NCI-H1694 treated with DMSO at 0.1 percent for 48 hours (cell line): ENCODE data around the gene PILRA.
A peak's percentile ranks its signal among the peaks of the same experiment; 100 is the strongest.
"Not testable (repeated sequence)": the region's sequence is repeated elsewhere in the genome, so short reads cannot be mapped to it uniquely, and the experiment has no call there.

Experiments
- DNase-seq: peaks from one replicate; lab custom pipeline; 2025; lab: John Stamatoyannopoulos, UW

Gene PILRA

GRCh38 chr7:100373261-100373831, at the start of gene PILRA:
Gene PILRA (plus strand): TSS chr7:100373487. CDS start chr7:100373657, 170 bp downstream.
- no peak for DNase-seq

DNA sequence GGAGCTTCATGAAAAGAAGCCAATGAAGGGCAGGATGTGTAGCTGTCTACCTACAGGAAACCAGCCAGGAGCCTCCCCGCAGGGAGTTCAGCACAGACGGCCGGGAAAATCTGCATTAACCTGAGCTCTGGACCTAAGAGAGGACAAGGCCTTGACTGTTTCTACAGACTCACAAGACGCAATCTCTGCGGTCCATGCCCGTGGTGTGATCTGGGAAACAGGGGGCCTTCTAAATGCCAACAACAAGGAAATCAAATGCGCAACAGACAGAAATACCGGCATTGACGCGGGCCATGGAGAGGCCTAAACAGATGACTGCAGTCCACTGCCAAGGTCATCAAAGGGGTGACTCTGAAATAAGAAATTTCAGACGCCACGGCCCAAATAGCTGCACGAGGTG, 49.1 kb upstream of the PILRA start:
- not testable (repeated sequence) for DNase-seq

GRCh38 chr7:100325671-100326070, 47.6 kb upstream of the PILRA start:
- DNase-seq = not testable (repeated sequence)

DNA sequence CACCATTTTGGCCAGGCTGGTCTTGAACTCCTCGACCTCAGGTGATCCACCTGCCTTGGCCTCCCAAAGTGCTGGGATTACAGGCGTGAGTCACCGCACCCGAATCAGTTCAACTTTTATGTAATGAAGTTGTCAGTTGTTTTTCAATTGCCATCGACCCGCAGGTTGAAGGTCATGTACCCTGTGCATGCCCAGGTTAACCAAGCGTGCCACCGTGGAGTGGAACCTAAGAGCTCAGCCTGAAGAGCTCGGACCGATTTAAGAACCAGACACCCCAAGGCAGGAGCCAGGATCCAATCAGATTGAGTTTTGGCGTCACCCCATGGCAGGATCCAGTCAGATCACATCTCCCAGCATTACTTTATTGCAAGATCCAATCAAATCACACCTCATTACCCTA, 46.4 kb upstream of the PILRA start:
- DNase-seq = not testable (repeated sequence)

DNA sequence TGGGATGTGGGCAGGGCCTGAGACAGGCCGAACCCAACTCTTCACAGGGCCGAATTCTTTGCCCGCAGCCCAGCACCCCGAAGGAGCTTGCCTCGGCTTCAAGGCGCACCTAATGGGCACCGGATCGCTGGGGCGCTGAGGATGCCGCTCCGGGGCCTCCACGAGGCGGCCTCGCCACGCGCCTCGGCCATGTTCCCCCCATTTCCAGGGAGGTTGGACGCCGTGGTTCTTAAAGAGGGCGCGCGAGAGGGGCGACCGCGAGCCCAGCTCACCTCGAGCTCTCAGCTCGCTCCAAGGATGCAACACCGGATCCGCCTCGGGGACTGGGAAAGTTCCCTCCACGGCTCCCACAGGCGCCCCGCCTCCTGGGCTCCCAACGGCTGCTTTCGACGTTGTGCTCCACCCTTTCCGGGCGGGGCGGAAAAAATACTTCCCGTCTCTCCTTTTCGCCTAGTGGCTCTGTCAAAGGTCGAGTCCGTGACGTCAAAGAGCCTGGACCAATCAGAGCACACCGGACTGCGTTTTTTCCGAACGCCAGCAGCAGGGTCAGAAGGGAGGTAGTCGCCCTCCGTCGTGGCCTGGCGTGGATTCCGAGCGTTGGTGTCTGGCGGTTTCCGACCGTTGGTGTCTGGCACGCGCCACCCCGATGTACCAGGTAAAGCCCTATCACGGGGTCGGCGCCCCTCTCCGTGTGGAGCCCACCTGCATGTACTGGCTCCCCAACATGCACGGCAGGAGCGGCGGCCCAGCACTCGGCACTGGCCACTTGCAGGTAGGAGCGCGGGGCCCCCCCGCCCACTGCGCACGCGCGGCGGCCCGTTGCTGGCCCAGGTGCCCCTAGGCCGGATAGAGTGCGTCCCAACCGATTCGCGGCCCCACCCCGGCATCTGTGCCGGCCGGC, 37.5 kb upstream of the PILRA start:
- peak; percentile 75 for DNase-seq

GRCh38 chr7:100338083-100338696, 35.1 kb upstream of the PILRA start:
- DNase-seq = not testable (repeated sequence)

DNA sequence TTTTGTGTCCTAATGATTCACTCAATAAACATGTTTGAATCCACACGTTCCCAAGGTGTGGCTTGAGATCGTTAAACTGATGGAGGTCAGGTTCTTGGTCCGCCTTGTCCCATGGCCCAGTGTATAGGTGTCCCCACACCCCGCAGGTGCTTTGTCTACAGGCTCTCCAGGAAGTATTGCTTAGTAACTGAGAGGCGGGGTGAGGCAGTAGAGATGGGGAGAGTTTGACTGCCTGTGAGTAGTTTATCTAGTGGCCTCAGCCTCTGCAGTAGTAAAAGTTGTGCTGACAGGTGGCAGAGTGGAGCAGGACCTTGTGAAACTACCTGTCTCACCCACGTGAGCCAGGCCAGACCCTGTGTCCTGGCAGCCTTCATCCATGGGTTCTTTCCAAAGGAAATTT, 32.0 kb upstream of the PILRA start:
- not testable (repeated sequence) for DNase-seq

- DNase-seq = no peak
Measured at GRCh38 chr7:100342765-100343164, 30.5 kb upstream of the PILRA start.

DNA sequence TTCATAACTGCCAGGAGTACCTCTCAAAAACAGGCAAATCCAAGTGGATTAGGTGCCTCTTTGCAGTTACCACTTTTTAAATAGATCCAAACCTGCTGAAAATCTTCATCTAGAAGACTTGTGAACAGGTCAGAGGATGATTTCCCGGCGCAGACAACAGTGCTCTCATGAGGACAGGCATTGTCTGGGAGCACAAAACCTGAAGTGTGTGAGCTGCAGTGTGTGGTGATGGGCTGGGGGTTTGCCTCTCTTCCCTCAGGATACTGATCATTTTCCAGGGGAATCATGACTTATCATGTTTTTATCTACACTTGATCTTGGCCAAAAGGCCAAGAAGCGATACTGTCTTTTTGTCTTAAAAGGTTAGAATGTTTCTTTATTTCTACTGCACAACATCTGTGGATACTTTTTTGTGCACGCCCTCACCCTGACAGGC, 29.1 kb upstream of the PILRA start:
- DNase-seq = not testable (repeated sequence)

GRCh38 chr7:100344560-100345287, 28.6 kb upstream of the PILRA start:
- DNase-seq = not testable (repeated sequence)

GRCh38 chr7:100345288-100345672, 28.0 kb upstream of the PILRA start:
- DNase-seq = peak; percentile 44

DNA sequence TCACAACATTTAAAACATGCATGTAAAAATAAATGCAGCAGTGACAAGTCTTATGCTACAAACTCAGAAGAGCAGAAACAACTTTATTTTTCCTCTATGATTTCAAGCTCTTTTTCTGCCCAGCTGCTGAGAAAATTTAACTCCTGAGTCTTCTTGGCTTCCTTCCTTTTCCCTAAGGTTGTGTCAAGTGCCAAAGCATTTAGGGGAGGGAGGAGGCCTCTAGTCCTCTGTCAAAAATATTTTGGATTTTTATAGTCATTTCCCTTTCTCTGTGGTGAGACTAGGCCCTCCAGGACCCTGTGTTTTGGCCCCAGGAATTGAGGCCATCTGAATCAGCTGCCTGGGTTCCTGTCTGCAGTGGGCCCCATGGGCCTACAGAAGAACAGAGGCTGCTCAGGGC, 26.4 kb upstream of the PILRA start:
- no peak for DNase-seq

- DNase-seq = no peak
Measured at GRCh38 chr7:100348805-100349204, 24.5 kb upstream of the PILRA start.

DNA sequence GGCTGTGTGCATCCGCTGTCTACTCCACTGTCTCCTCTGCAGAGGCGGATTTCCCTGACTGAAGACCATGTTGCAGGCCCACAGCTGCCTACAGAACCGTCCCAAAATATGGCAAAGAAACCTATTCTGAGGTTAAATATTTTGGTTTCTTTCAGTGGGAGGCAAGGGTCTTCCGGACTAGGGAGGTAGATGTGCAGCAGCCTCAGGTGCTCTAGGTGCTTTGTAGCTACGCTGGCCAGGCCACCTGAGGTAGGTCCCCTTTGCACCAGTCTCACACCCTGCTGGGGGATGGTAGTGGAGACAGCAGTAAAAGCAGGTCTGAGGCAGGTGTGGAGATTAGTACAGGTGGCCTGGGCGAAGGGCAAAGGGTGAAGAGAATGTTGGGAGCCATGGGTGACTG, 23.5 kb upstream of the PILRA start:
- no peak for DNase-seq

- no peak for DNase-seq
Measured at GRCh38 chr7:100351657-100352058, 21.6 kb upstream of the PILRA start.

- DNase-seq = not testable (repeated sequence)
Measured at GRCh38 chr7:100352230-100352781, 21.0 kb upstream of the PILRA start.

DNA sequence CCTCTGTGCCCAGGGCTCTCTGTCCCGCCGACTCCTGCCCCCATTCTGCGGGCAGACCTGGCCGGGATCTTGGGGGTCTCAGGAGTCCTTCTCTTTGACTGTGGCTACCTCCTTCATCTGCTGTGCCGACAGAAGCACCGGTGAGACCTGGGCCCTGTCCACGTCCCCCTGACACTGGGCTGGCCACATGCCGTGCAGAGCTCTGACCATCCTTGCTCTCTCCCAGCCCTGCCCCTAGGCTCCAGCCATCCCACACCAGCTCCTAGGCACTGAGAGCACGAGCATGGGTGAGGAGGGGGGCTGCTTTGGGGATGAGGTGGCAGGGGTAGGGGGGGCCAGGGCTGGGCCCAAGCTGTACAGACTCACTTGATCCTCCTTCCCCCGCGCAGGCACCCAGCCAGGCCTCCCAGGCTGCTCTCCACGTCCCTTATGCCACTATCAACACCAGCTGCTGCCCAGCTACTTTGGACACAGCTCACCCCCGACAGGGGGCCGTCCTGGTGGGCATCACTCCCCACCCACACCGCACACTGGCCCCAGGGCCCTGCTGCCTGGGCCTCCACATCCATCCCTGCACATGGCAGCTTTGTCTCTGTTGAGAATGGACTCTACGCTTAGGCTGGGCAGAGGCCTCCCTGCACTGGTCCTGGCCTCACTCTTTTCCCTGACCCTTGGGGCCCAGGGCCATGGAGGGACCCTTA, 20.2 kb upstream of the PILRA start:
- DNase-seq = no peak

DNA sequence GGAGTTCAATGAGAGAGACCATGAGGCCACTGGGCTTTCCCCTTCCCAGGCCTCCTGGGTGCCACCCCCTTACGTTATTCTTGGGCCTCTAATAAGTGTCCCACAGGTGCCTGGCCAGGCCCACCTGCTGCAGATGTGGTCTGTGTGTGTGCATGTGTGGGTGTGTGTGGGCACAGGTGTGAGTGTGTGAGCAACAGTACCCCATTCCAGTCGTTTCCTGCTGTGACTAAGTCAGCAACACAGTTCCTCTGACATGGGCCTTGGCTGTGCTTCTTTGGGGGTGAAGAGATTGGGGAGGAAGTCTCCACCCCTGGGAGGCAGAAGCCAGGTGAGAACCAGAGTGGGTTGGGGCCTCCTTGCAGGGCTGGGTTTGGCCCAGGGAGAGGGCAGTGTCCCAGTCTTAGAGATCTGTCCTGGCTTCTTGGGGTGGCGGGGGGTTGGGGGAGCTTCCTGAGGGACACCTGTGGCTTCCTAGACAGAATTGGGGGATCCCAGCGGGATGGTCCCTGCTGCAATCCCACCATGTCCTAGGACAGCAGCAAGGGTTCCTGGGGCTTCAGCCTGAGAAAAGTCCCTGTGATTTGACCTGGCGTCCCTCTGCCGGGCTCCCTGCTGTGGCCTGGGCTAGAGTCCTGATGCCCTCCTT, 19.5 kb upstream of the PILRA start:
- no peak for DNase-seq

DNA sequence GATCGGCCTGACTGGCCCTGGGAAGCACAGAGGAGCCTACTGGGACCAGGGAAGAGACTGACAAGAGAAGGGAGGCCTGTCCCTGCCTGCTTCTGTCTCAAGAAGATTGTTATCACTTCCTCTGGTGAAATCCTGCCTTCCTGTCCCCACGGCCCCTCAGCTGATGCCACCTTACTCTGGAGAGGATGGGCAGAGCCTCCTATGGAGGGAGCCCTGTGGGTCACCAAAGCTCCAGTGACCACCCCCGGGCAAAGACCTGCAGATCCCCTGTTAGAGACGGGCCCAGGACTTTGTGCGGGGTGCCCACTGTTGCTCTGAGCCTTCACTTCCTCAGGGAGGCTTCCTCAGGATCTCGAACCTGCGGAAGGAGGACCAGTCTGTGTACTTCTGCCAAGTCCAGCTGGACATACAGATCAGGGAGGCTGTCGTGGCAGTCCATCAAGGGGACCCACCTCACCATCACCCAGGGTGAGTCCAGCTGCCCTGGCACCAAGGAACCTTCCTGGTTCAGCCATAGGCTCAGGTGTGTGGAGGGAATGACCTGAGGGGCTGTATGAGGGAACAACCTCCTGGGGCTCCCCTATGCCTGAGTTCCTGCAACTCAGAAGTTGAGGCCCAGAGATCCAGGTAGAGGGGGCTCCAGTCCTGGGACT, 16.7 kb upstream of the PILRA start:
- no peak for DNase-seq

GRCh38 chr7:100357131-100357561, 16.1 kb upstream of the PILRA start:
- no peak for DNase-seq
